Stomach (tissue), 4 donors: ENCODE results near the gene FBLL1.

Experiments
- POLR2A ChIP-seq, 4 donors: fragments of 450-650 bp; IDR thresholded peaks; one replicate each; pipeline ENCODE4 v1.6.1; 2016; ENCODE audit warnings: antibody characterized with exemption in 4 of 4, control low read depth in 2 of 4, mild to moderate bottlenecking in 1 of 4, moderate library complexity in 1 of 4
- POLR2AphosphoS5 ChIP-seq, 3 donors: sonication (generic); formaldehyde crosslinking; IDR thresholded peaks; one replicate each; pipeline ENCODE4 v1.6.1; 2016; ENCODE audit warnings: antibody characterized with exemption in 3 of 3

DNA sequence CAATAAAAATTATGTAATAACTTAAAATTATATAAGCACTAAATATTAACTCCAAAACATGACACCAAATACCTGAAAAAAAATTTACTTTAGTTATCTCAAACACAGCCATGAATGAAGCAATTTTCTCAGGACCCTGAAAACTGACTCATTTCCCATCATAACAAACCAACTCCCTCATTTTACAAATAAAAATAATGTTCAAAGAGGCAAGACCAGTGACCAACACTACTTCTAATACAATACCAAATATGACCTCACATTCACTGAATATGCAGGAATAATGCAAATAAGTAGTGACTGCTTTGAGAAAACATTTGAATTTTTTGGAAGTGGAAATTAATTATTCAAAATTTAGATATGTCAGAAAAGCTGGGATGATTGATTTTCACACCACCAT, 21.6 kb downstream of the FBLL1 start:
- no peak for TF ChIP-seq POLR2A (IDR thresholded peaks at IDR 0.05)
- no peak for TF ChIP-seq POLR2AphosphoS5 (IDR thresholded peaks at IDR 0.05)
